ENCODE results near the gene INHBE.

INHBE gene

DNA sequence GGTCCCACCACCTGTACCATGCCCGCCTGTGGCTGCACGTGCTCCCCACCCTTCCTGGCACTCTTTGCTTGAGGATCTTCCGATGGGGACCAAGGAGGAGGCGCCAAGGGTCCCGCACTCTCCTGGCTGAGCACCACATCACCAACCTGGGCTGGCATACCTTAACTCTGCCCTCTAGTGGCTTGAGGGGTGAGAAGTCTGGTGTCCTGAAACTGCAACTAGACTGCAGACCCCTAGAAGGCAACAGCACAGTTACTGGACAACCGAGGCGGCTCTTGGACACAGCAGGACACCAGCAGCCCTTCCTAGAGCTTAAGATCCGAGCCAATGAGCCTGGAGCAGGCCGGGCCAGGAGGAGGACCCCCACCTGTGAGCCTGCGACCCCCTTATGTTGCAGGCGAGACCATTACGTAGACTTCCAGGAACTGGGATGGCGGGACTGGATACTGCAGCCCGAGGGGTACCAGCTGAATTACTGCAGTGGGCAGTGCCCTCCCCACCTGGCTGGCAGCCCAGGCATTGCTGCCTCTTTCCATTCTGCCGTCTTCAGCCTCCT is 1.1 kb downstream of the INHBE start:
- H3K4me2 ChIP-seq (ENCODE audit: low read length, poor library complexity, severe bottlenecking) = peak overlapping the region; percentile 17
- WGBS = 43% methylated on average over 14 of the region's 15 CpGs
- no peak overlapping the region for H3K18ac ChIP-seq (ENCODE audit: low read depth in 1 of 2, low read length in 2 of 2)
- peak overlapping the region in 1 of 2 experiments; percentile 29 for H3K14ac ChIP-seq (ENCODE audit: low read length in 2 of 2)
- H3K4me3 ChIP-seq (ENCODE audit: insufficient read depth in 1 of 2, low read depth in 1 of 2, low read length in 2 of 2) = no peak overlapping the region
- H3K27me3 ChIP-seq (ENCODE audit: control insufficient read depth in 1 of 2, insufficient read depth in 1 of 2, low read length in 2 of 2) = peaks cover 5 to 17% of the 10 kb centered on the region in 2 experiments
- H2BK120ac ChIP-seq (ENCODE audit: low read depth, low read length) = no peak overlapping the region
- no peak overlapping the region for H3K27ac ChIP-seq (ENCODE audit: low read length, poor library complexity, severe bottlenecking)
- H3K79me1 ChIP-seq (replicated peaks; ENCODE audit: low read length, poor library complexity, severe bottlenecking) = no peaks in the 10 kb centered on the region
- no peak overlapping the region for H3K23ac ChIP-seq (ENCODE audit: low read length in 2 of 2)
- no peak overlapping the region for H2BK12ac ChIP-seq (ENCODE audit: low read length in 2 of 2)
- no peak overlapping the region for H4K8ac ChIP-seq (ENCODE audit: low read length)
- H3K9me3 ChIP-seq (ENCODE audit: control insufficient read depth, low read length) = no peaks in the 10 kb centered on the region
- no peak overlapping the region for H2AK5ac ChIP-seq (ENCODE audit: low read length, severe bottlenecking)
- peak; percentile 51 for DNase-seq
- H2AFZ ChIP-seq (ENCODE audit: low read depth, low read length) = no peak overlapping the region
- peak overlapping the region; percentile 29 for H2BK15ac ChIP-seq (ENCODE audit: low read depth, poor library complexity, severe bottlenecking)
- H3K9ac ChIP-seq (ENCODE audit: low read length) = no peak overlapping the region
- no peak overlapping the region for H2BK5ac ChIP-seq (ENCODE audit: low read depth, low read length, poor library complexity, severe bottlenecking)
- peaks cover 34% of the 10 kb centered on the region for H3K4me1 ChIP-seq (ENCODE audit: control insufficient read depth, insufficient read depth, low read depth, low read length)
- H3K4ac ChIP-seq (ENCODE audit: low read depth in 1 of 2, low read length in 2 of 2) = no peak overlapping the region
- no peak overlapping the region for H4K91ac ChIP-seq (ENCODE audit: low read length)
- H3K36me3 ChIP-seq (ENCODE audit: control insufficient read depth in 1 of 2, insufficient read depth in 2 of 2, low read depth in 1 of 2, low read length in 2 of 2) = no peaks in the 10 kb centered on the region

GRCh38 chr12:57456737-57457490 is 1.8 kb downstream of the INHBE start:
- H2BK120ac ChIP-seq (ENCODE audit: low read depth, low read length) = no peak overlapping the region
- no peak overlapping the region for H3K4me2 ChIP-seq (ENCODE audit: low read length, poor library complexity, severe bottlenecking)
- no peak overlapping the region for H3K9ac ChIP-seq (ENCODE audit: low read length)
- no peak overlapping the region for H4K8ac ChIP-seq (ENCODE audit: low read length)
- H3K4me1 ChIP-seq (ENCODE audit: control insufficient read depth, insufficient read depth, low read depth, low read length) = peaks cover 35% of the 10 kb centered on the region
- H3K18ac ChIP-seq (ENCODE audit: low read depth in 1 of 2, low read length in 2 of 2) = no peak overlapping the region
- no peaks in the 10 kb centered on the region for H3K36me3 ChIP-seq (ENCODE audit: control insufficient read depth in 1 of 2, insufficient read depth in 2 of 2, low read depth in 1 of 2, low read length in 2 of 2)
- no peak overlapping the region for H3K4me3 ChIP-seq (ENCODE audit: insufficient read depth in 1 of 2, low read depth in 1 of 2, low read length in 2 of 2)
- 94% methylated on average over 6 of the region's 6 CpGs for WGBS
- no peak overlapping the region for H3K23ac ChIP-seq (ENCODE audit: low read length in 2 of 2)
- no peaks in the 10 kb centered on the region for H3K9me3 ChIP-seq (ENCODE audit: control insufficient read depth, low read length)
- no peak overlapping the region for H2BK12ac ChIP-seq (ENCODE audit: low read length in 2 of 2)
- no peak overlapping the region for H2BK5ac ChIP-seq (ENCODE audit: low read depth, low read length, poor library complexity, severe bottlenecking)
- H3K4ac ChIP-seq (ENCODE audit: low read depth in 1 of 2, low read length in 2 of 2) = no peak overlapping the region
- no peak overlapping the region for H3K14ac ChIP-seq (ENCODE audit: low read length in 2 of 2)
- DNase-seq = no peak
- H3K27ac ChIP-seq (ENCODE audit: low read length, poor library complexity, severe bottlenecking) = no peak overlapping the region
- no peak overlapping the region for H2BK15ac ChIP-seq (ENCODE audit: low read depth, poor library complexity, severe bottlenecking)
- H3K27me3 ChIP-seq (ENCODE audit: control insufficient read depth in 1 of 2, insufficient read depth in 1 of 2, low read length in 2 of 2) = peaks cover 5 to 19% of the 10 kb centered on the region in 2 experiments
- H3K79me1 ChIP-seq (replicated peaks; ENCODE audit: low read length, poor library complexity, severe bottlenecking) = peaks cover 2% of the 10 kb centered on the region
- H4K91ac ChIP-seq (ENCODE audit: low read length) = no peak overlapping the region
- H2AK5ac ChIP-seq (ENCODE audit: low read length, severe bottlenecking) = no peak overlapping the region
- no peak overlapping the region for H2AFZ ChIP-seq (ENCODE audit: low read depth, low read length)

DNA sequence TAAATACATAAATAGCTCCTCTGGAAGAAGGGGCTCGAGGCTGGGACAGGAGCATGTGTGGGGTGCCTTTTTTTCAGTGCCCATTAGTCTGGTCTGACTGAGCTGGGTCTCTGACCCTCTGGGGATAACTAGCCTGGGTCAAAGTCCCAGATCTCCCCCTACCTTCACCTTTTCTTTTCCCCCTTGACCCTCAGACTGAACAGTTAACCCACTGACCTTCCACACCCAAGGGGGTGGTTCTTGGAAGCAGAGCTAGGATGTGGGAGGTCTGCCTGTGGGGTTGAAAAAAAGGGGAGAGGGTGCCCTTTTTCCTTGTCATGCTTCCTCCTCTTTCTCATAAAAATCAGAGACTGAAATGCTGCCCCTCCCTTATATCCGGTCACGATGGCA is 3.6 kb downstream of the INHBE start:
- Histone ChIP-seq H2AFZ (ENCODE audit: low read depth, low read length) (peak overlapping the region; percentile 64), H2BK12ac (ENCODE audit: low read length in 2 of 2) (peak overlapping the region; percentile 32 to 80), H2BK15ac (ENCODE audit: low read depth, poor library complexity, severe bottlenecking) (no peak overlapping the region), H3K23ac (ENCODE audit: low read length in 2 of 2) (no peak overlapping the region), H2BK120ac (ENCODE audit: low read depth, low read length) (peak overlapping the region; percentile 1), H3K18ac (ENCODE audit: low read depth in 1 of 2, low read length in 2 of 2) (peak overlapping the region; percentile 31 to 69), H3K4me2 (ENCODE audit: low read length, poor library complexity, severe bottlenecking) (peak overlapping the region; percentile 99), H3K14ac (ENCODE audit: low read length in 2 of 2) (no peak overlapping the region), H4K8ac (ENCODE audit: low read length) (peak overlapping the region; percentile 74), H3K27ac (ENCODE audit: low read length, poor library complexity, severe bottlenecking) (peak overlapping the region; percentile 45), H3K79me1 (replicated peaks; ENCODE audit: low read length, poor library complexity, severe bottlenecking) (peaks cover 2% of the 10 kb centered on the region), H3K9ac (ENCODE audit: low read length) (peak overlapping the region; percentile 85), H3K4me1 (ENCODE audit: control insufficient read depth, insufficient read depth, low read depth, low read length) (peaks cover 28% of the 10 kb centered on the region), H3K9me3 (ENCODE audit: control insufficient read depth, low read length) (no peaks in the 10 kb centered on the region), H3K4me3 (ENCODE audit: insufficient read depth in 1 of 2, low read depth in 1 of 2, low read length in 2 of 2) (peak overlapping the region in 1 of 2 experiments; percentile 86), H3K4ac (ENCODE audit: low read depth in 1 of 2, low read length in 2 of 2) (peak overlapping the region in 1 of 2 experiments; percentile 69), H3K36me3 (ENCODE audit: control insufficient read depth in 1 of 2, insufficient read depth in 2 of 2, low read depth in 1 of 2, low read length in 2 of 2) (no peaks in the 10 kb centered on the region), H2BK5ac (ENCODE audit: low read depth, low read length, poor library complexity, severe bottlenecking) (no peak overlapping the region), H3K27me3 (ENCODE audit: control insufficient read depth in 1 of 2, insufficient read depth in 1 of 2, low read length in 2 of 2) (peaks cover 5 to 22% of the 10 kb centered on the region in 2 experiments), H2AK5ac (ENCODE audit: low read length, severe bottlenecking) (peak overlapping the region; percentile 69), H4K91ac (ENCODE audit: low read length) (peak overlapping the region; percentile 18)
- no peak for DNase-seq
- WGBS = 33% methylated on average over 3 of the region's 3 CpGs

DNA sequence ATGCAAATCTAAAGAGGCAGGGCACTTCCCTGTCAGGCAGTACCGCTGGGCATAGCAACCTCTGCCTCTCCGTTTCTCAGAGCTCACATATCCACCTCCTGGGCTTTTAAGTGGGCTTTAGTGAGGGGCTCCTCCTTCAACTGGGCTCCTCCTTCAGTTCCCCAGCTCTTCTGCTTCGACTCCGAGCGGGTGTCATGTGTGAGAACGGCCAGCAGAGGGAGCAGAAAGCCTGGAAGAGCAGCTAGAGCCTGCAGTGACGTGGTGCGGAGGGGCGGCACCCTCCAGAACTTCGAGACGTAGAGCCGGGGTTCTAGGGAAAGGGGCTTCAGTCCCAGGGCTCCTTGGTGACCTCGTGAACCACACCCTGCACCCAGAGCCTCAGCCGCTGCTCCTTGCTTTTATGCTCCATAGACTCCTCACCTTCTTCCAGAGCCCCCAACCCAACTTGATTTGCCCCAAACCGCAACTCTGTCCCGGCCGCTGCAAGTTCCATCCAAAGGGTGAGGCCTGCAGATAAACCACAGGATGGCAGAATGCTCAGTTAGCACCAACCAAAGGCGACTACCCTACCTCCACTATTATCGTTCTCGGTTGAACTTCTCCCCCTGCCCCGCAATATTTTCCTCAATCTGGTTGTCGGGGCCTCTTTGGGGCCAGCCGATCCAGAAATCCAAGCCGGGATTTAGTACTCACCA is 4.1 kb downstream of the INHBE start:
- Histone ChIP-seq H3K18ac (ENCODE audit: low read depth in 1 of 2, low read length in 2 of 2) (peak overlapping the region; percentile 61 to 69), H3K9me3 (ENCODE audit: control insufficient read depth, low read length) (no peaks in the 10 kb centered on the region), H3K4me3 (ENCODE audit: insufficient read depth in 1 of 2, low read depth in 1 of 2, low read length in 2 of 2) (peak overlapping the region; percentile 56 to 86), H3K9ac (ENCODE audit: low read length) (peak overlapping the region; percentile 85), H2BK120ac (ENCODE audit: low read depth, low read length) (no peak overlapping the region), H3K27ac (ENCODE audit: low read length, poor library complexity, severe bottlenecking) (peak overlapping the region; percentile 53), H4K91ac (ENCODE audit: low read length) (peak overlapping the region; percentile 18), H2AK5ac (ENCODE audit: low read length, severe bottlenecking) (no peak overlapping the region), H2BK15ac (ENCODE audit: low read depth, poor library complexity, severe bottlenecking) (no peak overlapping the region), H3K4ac (ENCODE audit: low read depth in 1 of 2, low read length in 2 of 2) (peak overlapping the region in 1 of 2 experiments; percentile 11), H3K79me1 (replicated peaks; ENCODE audit: low read length, poor library complexity, severe bottlenecking) (peaks cover 2% of the 10 kb centered on the region), H2BK5ac (ENCODE audit: low read depth, low read length, poor library complexity, severe bottlenecking) (peak overlapping the region; percentile 61), H4K8ac (ENCODE audit: low read length) (peak overlapping the region; percentile 74), H3K36me3 (ENCODE audit: control insufficient read depth in 1 of 2, insufficient read depth in 2 of 2, low read depth in 1 of 2, low read length in 2 of 2) (no peaks in the 10 kb centered on the region), H2BK12ac (ENCODE audit: low read length in 2 of 2) (peak overlapping the region; percentile 15 to 34), H2AFZ (ENCODE audit: low read depth, low read length) (peak overlapping the region; percentile 87), H3K14ac (ENCODE audit: low read length in 2 of 2) (no peak overlapping the region), H3K4me2 (ENCODE audit: low read length, poor library complexity, severe bottlenecking) (peak overlapping the region; percentile 99), H3K23ac (ENCODE audit: low read length in 2 of 2) (no peak overlapping the region), H3K4me1 (ENCODE audit: control insufficient read depth, insufficient read depth, low read depth, low read length) (peaks cover 28% of the 10 kb centered on the region), H3K27me3 (ENCODE audit: control insufficient read depth in 1 of 2, insufficient read depth in 1 of 2, low read length in 2 of 2) (peaks cover 5 to 26% of the 10 kb centered on the region in 2 experiments)
- whole genome bisulfite sequencing = 0% methylated on average over 24 of the region's 24 CpGs
- DNase-seq = peak; percentile 96

Data from mesenchymal stem cell (in vitro differentiated cells and primary cell).